NK-92 treated with Interleukin-12 subunit alpha and Interleukin-12 subunit beta, amount 100 ng/mL, for 24 hours (cell line): Measurements from ENCODE around the gene RIPK3.
"Not testable (repeated sequence)": the region's sequence is repeated elsewhere in the genome, so short reads cannot be mapped to it uniquely, and the experiment has no call there.

ENCODE experiments used
- DNase-seq: peaks from one replicate; lab custom pipeline; 2025; lab: John Stamatoyannopoulos, UW

Gene RIPK3

GRCh38 chr14:24347134-24347533 lies 7.3 kb upstream of the RIPK3 start:
- DNase-seq = no peak

- no peak for DNase-seq
Observed at GRCh38 chr14:24343795-24344660, 4.2 kb upstream of the RIPK3 start.

DNA sequence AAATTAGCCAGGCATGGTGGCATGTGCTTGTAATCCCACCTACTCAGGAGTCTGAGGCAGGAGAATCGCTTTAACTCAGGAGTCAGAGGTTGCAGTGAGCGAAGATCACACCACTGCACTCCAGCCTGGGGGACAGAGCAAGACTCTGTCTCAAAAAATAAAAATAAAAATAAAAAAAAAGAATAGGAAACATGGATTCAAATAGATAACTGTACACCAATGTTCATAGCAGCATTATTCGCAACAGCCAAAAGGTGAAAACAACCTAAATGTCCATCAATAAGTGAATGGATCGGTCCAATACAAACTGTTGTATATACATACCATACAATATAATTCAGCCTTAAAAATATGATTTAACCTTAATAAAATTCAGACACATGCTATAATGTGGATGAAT lies 3.1 kb upstream of the RIPK3 start:
- no peak for DNase-seq

- DNase-seq = no peak
Observed at GRCh38 chr14:24340606-24341005, 815 bp upstream of the RIPK3 start.

DNA sequence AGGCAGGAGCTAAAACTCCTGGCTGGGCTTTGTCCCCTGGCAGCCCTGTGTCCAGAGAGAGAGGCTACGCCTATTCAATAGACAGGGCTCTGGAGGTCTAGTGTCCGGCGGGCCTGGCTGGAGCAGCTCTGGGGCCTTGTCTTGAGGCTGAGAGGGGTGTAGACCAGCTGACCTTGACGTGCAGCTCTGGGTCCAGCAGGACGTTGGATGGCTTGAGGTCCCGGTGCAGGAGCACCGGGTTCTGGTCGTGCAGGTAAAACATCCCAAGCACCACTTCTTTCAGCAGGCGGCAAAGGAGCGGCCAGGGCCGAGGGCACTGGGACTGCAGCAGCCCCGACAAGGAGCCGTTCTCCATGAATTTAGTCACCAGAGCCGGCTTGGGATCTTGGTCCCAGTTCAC lies 948 bp downstream of the RIPK3 start:
- DNase-seq = no peak

GRCh38 chr14:24337824-24338175 lies 2.0 kb downstream of the RIPK3 start:
- DNase-seq = no peak

DNA sequence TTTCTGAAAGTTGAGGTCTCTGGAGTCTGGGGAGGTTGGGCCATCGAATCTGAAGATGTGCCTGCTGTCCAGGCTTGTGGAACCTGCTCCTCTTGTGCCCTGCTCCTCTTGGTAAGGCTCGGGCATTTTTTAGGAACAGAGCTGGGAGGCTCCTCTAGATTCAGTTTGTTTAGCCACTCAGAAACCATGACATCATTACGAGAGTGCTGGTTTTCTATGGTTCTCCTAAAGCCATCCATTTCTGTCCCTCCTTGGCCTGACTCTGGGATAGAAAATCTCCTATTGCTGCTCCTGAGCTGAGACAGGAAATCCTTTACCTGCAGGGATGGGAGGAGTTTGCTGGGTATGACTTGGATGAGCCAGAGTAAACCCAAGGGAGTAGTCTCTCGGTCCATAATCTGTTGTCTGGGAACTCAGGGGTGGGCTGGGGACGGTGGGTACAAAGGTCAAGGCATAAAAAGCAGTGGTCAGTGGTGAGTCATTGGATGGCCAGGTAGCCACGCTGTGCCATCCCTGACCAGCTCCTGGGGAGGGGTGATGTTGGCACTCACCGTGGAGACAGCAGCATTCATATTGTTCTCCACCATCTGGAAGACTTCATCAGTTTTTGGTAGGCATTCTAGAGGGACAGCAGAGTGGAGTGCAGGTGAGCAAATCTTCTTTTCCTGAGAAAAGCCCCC lies 2.5 kb downstream of the RIPK3 start:
- no peak for DNase-seq

DNA sequence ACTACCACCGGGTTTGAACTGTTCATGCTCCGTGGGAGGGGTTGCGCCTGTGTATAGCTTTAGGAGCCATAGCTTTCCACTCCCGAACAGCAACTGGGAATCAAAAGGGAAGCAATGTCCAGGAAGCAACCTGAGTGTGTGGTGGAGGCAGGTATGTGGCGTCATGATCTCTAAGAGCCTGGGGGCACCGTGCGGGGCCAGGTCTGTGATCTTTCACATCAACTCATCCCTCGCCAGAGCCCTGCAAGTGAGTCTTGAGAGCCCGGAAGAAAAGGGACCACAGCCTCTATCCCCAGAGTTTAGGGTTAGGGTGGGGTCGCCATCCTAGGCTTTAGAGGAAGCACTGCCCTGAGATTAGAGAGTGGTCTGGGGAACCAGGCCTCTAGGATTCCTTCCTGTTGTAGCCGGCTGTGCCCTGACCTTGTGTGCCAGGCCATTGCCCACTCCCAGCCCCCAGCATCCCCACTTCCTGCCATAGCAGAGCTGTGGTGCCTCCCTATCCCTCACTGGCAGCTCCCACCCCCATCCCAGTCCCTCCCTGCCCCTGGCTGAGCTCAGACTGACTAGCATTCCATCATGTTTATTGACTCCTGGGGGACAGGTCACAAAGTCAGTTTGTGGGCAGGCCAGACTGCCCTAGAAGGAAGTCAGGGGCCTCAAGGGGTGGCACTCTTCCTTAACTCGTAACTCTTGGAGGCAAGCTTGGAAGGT lies 4.2 kb downstream of the RIPK3 start:
- DNase-seq = no peak

GRCh38 chr14:24334431-24335291 lies 5.1 kb downstream of the RIPK3 start, which contains the start of gene ADCY4:
Gene ADCY4, minus strand, starts transcription at chr14:24335071. Its CDS starts 419 bp downstream, at chr14:24334652.
- DNase-seq = no peak

GRCh38 chr14:24332268-24332993 lies 7.4 kb downstream of the RIPK3 start:
- DNase-seq = peak; percentile 64

- no peak for DNase-seq
Observed at GRCh38 chr14:24331731-24332267, 8.0 kb downstream of the RIPK3 start.

DNA sequence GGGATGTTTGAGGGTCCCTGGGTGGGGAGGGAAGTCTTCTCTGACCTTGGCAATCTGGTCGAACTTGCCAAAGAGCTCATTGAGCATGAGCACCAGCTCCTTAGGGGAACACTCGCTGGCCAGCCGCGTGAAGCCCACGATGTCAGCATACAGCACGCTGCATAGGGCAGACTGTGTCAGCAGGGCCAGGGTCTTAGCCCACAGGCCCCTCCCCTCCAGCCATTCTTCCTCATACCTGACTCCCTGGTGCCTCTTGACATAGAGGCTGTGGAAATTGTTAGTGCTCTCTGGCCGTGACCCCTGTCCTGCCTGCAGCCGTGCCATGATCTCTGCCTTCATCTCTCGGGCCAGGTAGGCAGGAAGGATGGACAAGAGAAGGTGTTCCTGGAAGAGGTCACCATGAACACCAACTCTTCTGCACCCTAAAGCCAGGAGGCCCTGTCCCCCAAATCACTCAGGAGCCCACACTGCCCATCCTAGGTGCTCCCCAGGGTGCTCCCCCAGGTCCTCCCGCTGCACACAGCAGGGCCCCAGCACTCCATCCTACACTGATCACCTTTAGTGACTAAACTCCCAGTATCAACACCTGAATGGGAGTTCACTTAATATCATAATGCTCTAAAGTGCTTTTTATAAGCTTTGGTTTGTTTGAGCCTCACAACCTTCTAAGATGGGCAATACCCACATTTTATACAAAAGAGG lies 8.7 kb downstream of the RIPK3 start:
- no peak for DNase-seq

GRCh38 chr14:24329736-24330135 lies 10.1 kb downstream of the RIPK3 start:
- peak; percentile 92 for DNase-seq

DNA sequence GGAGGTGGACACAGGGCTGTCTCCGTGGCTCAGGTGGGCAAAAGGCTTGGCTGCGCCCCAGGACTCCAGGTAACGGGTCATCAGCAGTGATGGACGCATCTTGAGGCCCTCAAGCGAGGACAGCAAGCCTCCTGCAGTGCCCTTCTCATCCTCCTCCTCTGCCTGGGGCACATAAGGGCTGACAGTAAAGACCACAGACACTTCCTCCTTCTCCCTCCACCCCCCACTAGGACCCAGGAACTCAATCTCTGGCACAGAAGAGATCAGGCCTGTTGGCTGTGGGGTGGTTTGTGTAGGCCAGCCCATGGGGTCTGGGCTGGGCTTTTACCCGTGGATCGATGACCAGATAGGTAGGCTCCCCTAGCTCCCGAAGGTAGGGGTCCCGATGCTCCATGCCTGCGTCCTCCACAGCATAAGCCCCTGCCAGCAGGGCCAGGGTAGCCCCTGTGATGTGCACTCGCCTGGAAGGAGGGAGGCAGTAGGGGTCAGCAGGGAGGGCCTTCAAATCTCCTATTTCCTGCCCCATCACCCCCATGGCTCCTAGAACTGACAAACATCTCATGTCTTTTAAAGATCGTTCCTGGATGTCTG lies 10.6 kb downstream of the RIPK3 start:
- no peak for DNase-seq

DNA sequence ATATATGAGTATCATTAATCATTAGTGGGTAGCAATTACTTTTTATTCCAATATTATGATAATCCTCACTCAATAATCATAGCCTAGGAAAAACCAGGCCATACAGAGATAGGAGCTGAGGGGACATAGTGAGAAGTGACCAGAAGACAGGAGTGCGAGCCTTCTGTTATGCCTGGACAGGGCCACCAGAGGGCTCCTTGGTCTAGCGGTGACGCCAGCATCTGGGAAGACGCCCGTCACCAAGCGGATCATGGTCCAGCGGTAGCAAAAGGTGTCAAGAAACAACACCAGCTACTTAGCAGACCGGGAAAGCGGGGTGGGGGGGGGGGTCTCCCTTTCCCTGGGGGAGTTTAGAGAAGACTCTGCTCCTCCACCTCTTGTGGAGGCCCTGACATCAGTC lies 11.9 kb downstream of the RIPK3 start:
- not testable (repeated sequence) for DNase-seq

DNA sequence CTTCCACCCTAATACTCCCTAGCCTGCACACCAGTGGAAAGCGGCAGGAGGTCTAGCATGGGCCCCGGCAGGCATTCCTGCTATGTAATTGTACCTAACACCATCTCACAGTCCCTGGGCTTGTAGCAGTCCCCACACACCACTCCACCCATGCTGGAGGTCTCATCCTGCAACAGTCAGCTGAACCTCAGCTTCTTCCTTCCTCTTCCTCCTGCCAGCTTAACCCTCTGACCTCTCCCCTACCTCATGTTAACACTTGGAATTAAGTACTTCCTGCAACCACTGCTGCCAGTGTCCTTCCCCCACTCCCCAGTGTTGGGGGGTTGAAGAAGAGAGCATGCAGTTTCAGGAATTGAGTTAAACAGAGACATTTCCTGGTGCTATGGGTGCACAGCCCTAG lies 12.5 kb downstream of the RIPK3 start:
- no peak for DNase-seq

DNA sequence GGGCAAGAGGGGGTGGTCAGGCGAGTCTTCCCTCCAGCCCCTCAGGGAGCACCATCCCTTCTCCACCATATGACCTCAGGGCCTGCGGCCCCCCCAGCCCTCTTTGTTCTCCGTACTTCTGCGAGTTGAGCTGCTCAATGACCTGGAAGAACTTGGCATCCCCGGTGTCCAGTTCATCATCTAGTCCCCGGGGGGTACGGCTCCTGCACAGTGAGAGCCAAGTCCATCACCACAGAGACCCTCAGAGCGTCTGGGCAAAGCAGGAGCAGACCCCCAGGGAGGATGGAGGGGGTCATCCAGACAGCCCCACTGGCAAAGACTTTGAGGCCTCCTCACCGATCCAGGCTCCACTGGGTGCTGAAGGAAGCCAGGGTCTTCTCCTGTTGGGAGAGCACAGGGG lies 13.8 kb downstream of the RIPK3 start:
- no peak for DNase-seq

- no peak for DNase-seq
Observed at GRCh38 chr14:24325041-24325530, 14.7 kb downstream of the RIPK3 start.

- DNase-seq = no peak
Observed at GRCh38 chr14:24324024-24324423, 15.8 kb downstream of the RIPK3 start.

DNA sequence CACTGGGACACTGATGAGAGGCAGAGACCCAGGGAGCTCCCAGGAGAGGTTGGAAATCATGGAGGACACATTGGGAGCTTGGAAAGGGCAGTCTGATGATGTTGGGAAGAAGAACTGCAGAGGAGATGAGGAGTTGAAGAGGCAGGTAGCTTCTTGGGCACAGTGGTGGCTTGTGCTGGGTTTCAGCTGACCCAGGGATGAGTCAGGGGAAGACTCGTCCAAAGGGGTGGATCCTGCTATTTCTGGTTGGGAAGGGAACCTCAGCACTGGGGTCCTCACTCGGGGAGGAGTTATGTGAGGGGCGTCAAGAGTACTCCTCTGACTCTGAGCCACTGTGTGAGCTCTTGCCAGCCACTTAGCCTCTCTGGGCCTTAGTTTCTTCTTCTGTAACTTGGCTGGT lies 16.4 kb downstream of the RIPK3 start:
- no peak for DNase-seq
